H9 (cell line): ENCODE data around the gene ARHGEF39. TPM values are rescaled to one million over a fixed set of nuclear protein-coding genes. Genes with fewer than 3 reads are reported as not detected.

ENCODE experiments used
- DNase-seq: peaks from one replicate; pipeline ENCODE4 v3.0.0-alpha.2; 2017
- H2AFZ ChIP-seq: one replicate; pipeline ENCODE4 v1.6.1; 2013; ENCODE audit warnings: mild to moderate bottlenecking, low read length, control low read depth, moderate library complexity
- H2AK5ac ChIP-seq: 2 replicates; pipeline ENCODE4 v1.6.1; 2013; ENCODE audit warnings: low read length, control low read depth, mixed read lengths; ENCODE audit not compliant: insufficient read length
- H2BK120ac ChIP-seq: one replicate; pipeline ENCODE4 v1.6.1; 2013; ENCODE audit warnings: low read depth, mild to moderate bottlenecking, low read length, control low read depth, inconsistent platforms; ENCODE audit not compliant: poor library complexity, severe bottlenecking
- H2BK12ac ChIP-seq: 2 replicates; pipeline ENCODE4 v1.6.1; 2013; ENCODE audit warnings: low read length, control low read depth, mixed read lengths, low read depth; ENCODE audit not compliant: insufficient read length
- H2BK15ac ChIP-seq: 2 replicates; pipeline ENCODE4 v1.6.1; 2013; ENCODE audit warnings: low read depth, low read length, control low read depth
- H2BK20ac ChIP-seq: one replicate; pipeline ENCODE4 v1.6.1; 2013; ENCODE audit warnings: low read depth, mild to moderate bottlenecking, low read length, control low read depth, inconsistent platforms; ENCODE audit not compliant: poor library complexity, severe bottlenecking
- H2BK5ac ChIP-seq: 2 replicates; pipeline ENCODE4 v1.6.1; 2013; ENCODE audit warnings: low read length, control low read depth, mixed read lengths; ENCODE audit not compliant: insufficient read length
- H3K14ac ChIP-seq: 2 replicates; pipeline ENCODE4 v1.6.1; 2013; ENCODE audit warnings: low read length, control low read depth; ENCODE audit not compliant: insufficient read depth
- H3K18ac ChIP-seq: 2 replicates; pipeline ENCODE4 v1.6.1; 2013; ENCODE audit warnings: low read depth, mild to moderate bottlenecking, mixed read lengths, low read length, control low read depth; ENCODE audit not compliant: insufficient read length
- H3K23ac ChIP-seq: 2 replicates; pipeline ENCODE4 v1.6.1; 2013; ENCODE audit warnings: low read length, control low read depth, mixed read lengths, low read depth; ENCODE audit not compliant: insufficient read length
- H3K23me2 ChIP-seq: 2 replicates; pipeline ENCODE4 v1.6.1; 2013; ENCODE audit warnings: low read depth, mild to moderate bottlenecking, mixed read lengths, low read length, control low read depth; ENCODE audit not compliant: insufficient read length, poor library complexity, severe bottlenecking
- H3K27ac ChIP-seq: 2 replicates; pipeline ENCODE4 v1.5.1; 2013; ENCODE audit warnings: low read length, control low read depth, mixed read lengths, low read depth; ENCODE audit not compliant: insufficient read length
- H3K27me3 ChIP-seq: 2 replicates; pipeline ENCODE4 v1.6.1; 2013; ENCODE audit warnings: low read length, control low read depth, inconsistent platforms; ENCODE audit not compliant: insufficient read depth
- H3K4ac ChIP-seq: 2 replicates; pipeline ENCODE4 v1.6.1; 2013; ENCODE audit warnings: low read depth, mild to moderate bottlenecking, control low read depth, inconsistent platforms, low read length, moderate library complexity
- H3K4me1 ChIP-seq: 2 replicates; pipeline ENCODE4 v1.6.1; 2013; ENCODE audit warnings: low read length, control low read depth, inconsistent platforms; ENCODE audit not compliant: insufficient read depth
- H3K4me2 ChIP-seq: 2 replicates; pipeline ENCODE4 v1.6.1; 2013; ENCODE audit warnings: low read length, control low read depth, mixed read lengths; ENCODE audit not compliant: insufficient read length, insufficient read depth
- H3K56ac ChIP-seq: 2 replicates; pipeline ENCODE4 v1.6.1; 2013; ENCODE audit warnings: low read depth, mild to moderate bottlenecking, mixed read lengths, low read length, control low read depth; ENCODE audit not compliant: insufficient read length
- H3K79me1 ChIP-seq: 2 replicates; pipeline ENCODE4 v1.6.1; 2013; ENCODE audit warnings: low read depth, mild to moderate bottlenecking, moderate library complexity, low read length, control low read depth, inconsistent platforms; ENCODE audit not compliant: insufficient read depth, poor library complexity, severe bottlenecking
- H3K79me2 ChIP-seq: 2 replicates; pipeline ENCODE4 v1.6.1; 2013; ENCODE audit warnings: low read length, control low read depth, inconsistent platforms; ENCODE audit not compliant: insufficient read depth
- H3K9ac ChIP-seq: 2 replicates; pipeline ENCODE4 v1.6.1; 2013; ENCODE audit warnings: low read length, control low read depth, mixed read lengths; ENCODE audit not compliant: insufficient read length; ENCODE audit errors: extremely low read depth
- H3K9me3 ChIP-seq: one replicate; pipeline ENCODE4 v1.6.1; 2013; ENCODE audit warnings: low read depth, low read length, inconsistent platforms; ENCODE audit not compliant: control insufficient read depth
- H3T11ph ChIP-seq: one replicate; pipeline ENCODE4 v1.6.1; 2013; ENCODE audit warnings: mild to moderate bottlenecking, low read length, control low read depth, inconsistent platforms
- H4K20me1 ChIP-seq: one replicate; pipeline ENCODE4 v1.6.1; 2013; ENCODE audit not compliant: control insufficient read depth, insufficient read length, insufficient read depth
- H4K5ac ChIP-seq: 2 replicates; pipeline ENCODE4 v1.6.1; 2013; ENCODE audit warnings: low read depth, mild to moderate bottlenecking, mixed read lengths, low read length, control low read depth; ENCODE audit not compliant: insufficient read length
- H4K8ac ChIP-seq: replicated peaks from 2 replicates; pipeline ENCODE4 v1.6.1; 2013; ENCODE audit warnings: low read length, control low read depth, mixed read lengths, low read depth; ENCODE audit not compliant: insufficient read length
- H4K91ac ChIP-seq: 2 replicates; pipeline ENCODE4 v1.6.1; 2013; ENCODE audit warnings: low read depth, mild to moderate bottlenecking, moderate library complexity, mixed read lengths, low read length, control low read depth; ENCODE audit not compliant: insufficient read length
- H3K27ac Mint-ChIP-seq, 3 experiments: 2 replicates in 2 of 3; 3 replicates in 1 of 3; pipeline ENCODE4 v1.8.0; 2020 to 2021; ENCODE audit warnings: mixed read lengths in 3 of 3, mild to moderate bottlenecking in 1 of 3, moderate library complexity in 1 of 3
- H3K27me3 Mint-ChIP-seq: 2 replicates; pipeline ENCODE4 v1.8.0; 2021; ENCODE audit warnings: low read depth, mild to moderate bottlenecking, moderate library complexity, mixed read lengths
- H3K36me3 Mint-ChIP-seq, 3 experiments: 2 replicates in 2 of 3; 3 replicates in 1 of 3; pipeline ENCODE4 v1.8.0; 2020 to 2021; ENCODE audit warnings: low read depth in 3 of 3, mixed read lengths in 3 of 3; ENCODE audit not compliant: insufficient read depth in 1 of 3
- H3K4me1 Mint-ChIP-seq, 2 experiments: 2 replicates each; pipeline ENCODE4 v1.8.0; 2020; ENCODE audit warnings: mixed read lengths in 2 of 2
- H3K4me3 Mint-ChIP-seq, 2 experiments: 2 replicates in 1 of 2; 3 replicates in 1 of 2; pipeline ENCODE4 v1.8.0; 2020 to 2021; ENCODE audit warnings: mild to moderate bottlenecking in 2 of 2, mixed read lengths in 2 of 2, moderate library complexity in 1 of 2
- H3K9me3 Mint-ChIP-seq, 2 experiments: 2 replicates in 1 of 2; 3 replicates in 1 of 2; pipeline ENCODE4 v1.8.0; 2020; ENCODE audit warnings: mild to moderate bottlenecking in 2 of 2, mixed read lengths in 2 of 2, moderate library complexity in 1 of 2
- WGBS: extraction: QIAGEN DNeasy Blood & Tissue Kit; methylation state at CpG from one replicate; pipeline ENCODE4 v1.1.7; 2013; ENCODE audit warnings: missing lambda C conversion rate, low lambda C conversion rate, mixed read lengths; ENCODE audit not compliant: insufficient read length; ENCODE audit errors: extremely low coverage; 5-methylcytosine and 5-hydroxymethylcytosine counted together
- total RNA-seq: library from RNA; stranded (reverse); gene quantifications from 2 replicates; pipeline ENCODE4 v1.2.1, GENCODE V29; 2021
- TF ChIP-seq, protein P1 (sequence below): fragments of 200-600 bp; sonication (generic); conservative IDR thresholded peaks from 3 replicates; pipeline ENCODE4 v1.8.0; 2021; ENCODE audit warnings: antibody characterized with exemption, mild to moderate bottlenecking

ARHGEF39 gene
- total RNA-seq, 1 experiment from 2014 or later = 24.4 TPM

- DNase-seq = no peak
- Histone ChIP-seq H3K18ac (no peak overlapping the region), H3K9ac (no peak overlapping the region), H2BK20ac (no peak overlapping the region), H2AFZ (no peak overlapping the region), H4K8ac (no peak overlapping the region), H2BK15ac (no peak overlapping the region), H3K23ac (no peak overlapping the region), H3K9me3 (no peaks in the 10 kb centered on the region), H3K79me1 (no peaks in the 10 kb centered on the region), H2BK120ac (no peak overlapping the region), H3K4me1 (peaks cover 3% of the 10 kb centered on the region; the same call in 1 of the 2 replicates), H3K14ac (no peak overlapping the region), H2BK5ac (no peak overlapping the region), H2AK5ac (no peak overlapping the region), H4K20me1 (no peaks in the 10 kb centered on the region), H2BK12ac (no peak overlapping the region), H3K4me2 (no peak overlapping the region), H4K91ac (no peak overlapping the region), H3K23me2 (peaks cover 19% of the 10 kb centered on the region), H4K5ac (no peak overlapping the region), H3K56ac (no peak overlapping the region), H3T11ph (no peak overlapping the region), H3K27ac (no peak overlapping the region), H3K79me2 (no peaks in the 10 kb centered on the region), H3K4ac (no peak overlapping the region), H3K27me3 (no peaks in the 10 kb centered on the region)
- no CpG with 5 or more reads among the region's 9 CpGs for WGBS
- Mint-ChIP-seq H3K36me3 (peaks cover 28 to 40% (median 37%) of the 10 kb centered on the region in 3 experiments), H3K27me3 (peaks cover 20% of the 10 kb centered on the region), H3K9me3 (peaks cover 2 to 3% of the 10 kb centered on the region in 2 experiments; a peak in 3 of 5 replicates), H3K4me1 (peaks cover 39 to 43% of the 10 kb centered on the region in 2 experiments), H3K4me3 (peak overlapping the region in 1 of 2 experiments; percentile 8; a peak in 2 of 5 replicates), H3K27ac (peak overlapping the region in 2 of 3 experiments; percentile 61 to 93; a peak in 4 of 7 replicates)
- TF ChIP-seq, protein P1, sequence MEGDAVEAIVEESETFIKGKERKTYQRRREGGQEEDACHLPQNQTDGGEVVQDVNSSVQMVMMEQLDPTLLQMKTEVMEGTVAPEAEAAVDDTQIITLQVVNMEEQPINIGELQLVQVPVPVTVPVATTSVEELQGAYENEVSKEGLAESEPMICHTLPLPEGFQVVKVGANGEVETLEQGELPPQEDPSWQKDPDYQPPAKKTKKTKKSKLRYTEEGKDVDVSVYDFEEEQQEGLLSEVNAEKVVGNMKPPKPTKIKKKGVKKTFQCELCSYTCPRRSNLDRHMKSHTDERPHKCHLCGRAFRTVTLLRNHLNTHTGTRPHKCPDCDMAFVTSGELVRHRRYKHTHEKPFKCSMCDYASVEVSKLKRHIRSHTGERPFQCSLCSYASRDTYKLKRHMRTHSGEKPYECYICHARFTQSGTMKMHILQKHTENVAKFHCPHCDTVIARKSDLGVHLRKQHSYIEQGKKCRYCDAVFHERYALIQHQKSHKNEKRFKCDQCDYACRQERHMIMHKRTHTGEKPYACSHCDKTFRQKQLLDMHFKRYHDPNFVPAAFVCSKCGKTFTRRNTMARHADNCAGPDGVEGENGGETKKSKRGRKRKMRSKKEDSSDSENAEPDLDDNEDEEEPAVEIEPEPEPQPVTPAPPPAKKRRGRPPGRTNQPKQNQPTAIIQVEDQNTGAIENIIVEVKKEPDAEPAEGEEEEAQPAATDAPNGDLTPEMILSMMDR = peak; percentile 59; the same call in 2 of the 3 replicates
These were observed 4.0 kb downstream of the ARHGEF39 start for GRCh38 chr9:35660966-35661415.
